ENCODE measurements around the gene ROBO1.
"Not testable (repeated sequence)": the region's sequence is repeated elsewhere in the genome, so short reads cannot be mapped to it uniquely, and the experiment has no call there.

The ROBO1 gene

DNA sequence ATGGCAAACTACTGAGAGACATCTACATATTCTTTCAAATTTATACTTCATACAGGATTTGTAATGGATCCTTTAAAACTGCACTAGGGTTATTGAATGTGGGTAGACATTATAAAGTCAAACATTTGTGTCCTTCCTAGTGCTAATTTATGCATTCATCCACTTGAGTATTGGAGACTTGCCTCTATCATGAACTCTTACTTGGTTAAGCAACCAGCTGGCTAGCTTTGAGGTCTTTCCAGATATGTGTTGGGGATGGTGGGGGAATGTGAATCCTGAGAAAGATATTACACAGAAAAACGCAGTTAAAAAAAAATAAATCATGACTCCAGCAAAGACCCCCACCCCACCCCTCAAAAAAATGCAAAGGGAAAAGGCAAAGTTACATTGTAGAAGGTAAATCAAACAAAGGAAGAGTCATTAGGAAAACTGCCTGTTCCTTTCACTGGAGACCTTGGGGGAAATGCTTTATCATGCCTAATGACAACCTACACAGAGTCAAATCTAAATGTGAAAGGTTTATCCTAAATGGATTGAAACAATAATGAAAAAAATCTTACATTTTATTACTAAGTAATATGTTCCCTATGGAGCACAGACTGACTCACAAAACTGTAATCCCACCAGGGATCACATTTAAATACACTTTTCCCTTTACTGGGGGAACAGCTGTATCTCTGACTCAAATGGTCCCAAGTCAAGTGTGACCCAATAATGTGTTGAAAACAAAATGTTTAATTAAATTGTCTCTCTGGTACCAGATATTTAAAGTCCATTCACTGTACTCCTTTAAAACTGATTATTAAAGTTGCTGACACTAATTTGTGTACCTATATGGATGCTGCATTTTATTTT lies 522.3 kb downstream of the ROBO1 start:
- no peak for DNase-seq (ENCODE audit: low read depth)

DNA sequence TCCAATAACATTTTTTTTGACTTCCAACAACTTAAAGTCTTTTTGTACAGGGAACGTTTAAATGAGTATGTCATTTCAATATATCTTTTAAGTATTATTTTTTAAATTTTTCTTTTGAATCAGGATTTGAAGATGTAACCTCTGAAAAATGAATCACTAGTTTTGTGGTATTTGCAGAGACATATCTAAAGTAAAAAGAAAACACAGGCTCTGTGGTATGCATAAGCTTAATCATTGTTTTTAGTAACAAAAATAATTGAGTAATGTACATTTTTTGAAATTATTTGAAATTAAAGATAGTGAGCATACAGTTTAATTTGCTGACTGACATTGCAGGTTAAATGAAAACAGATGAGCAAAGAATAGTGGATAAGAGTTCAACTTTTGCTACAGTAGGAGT lies 531.3 kb downstream of the ROBO1 start:
- DNase-seq (ENCODE audit: low read depth): no peak

DNA sequence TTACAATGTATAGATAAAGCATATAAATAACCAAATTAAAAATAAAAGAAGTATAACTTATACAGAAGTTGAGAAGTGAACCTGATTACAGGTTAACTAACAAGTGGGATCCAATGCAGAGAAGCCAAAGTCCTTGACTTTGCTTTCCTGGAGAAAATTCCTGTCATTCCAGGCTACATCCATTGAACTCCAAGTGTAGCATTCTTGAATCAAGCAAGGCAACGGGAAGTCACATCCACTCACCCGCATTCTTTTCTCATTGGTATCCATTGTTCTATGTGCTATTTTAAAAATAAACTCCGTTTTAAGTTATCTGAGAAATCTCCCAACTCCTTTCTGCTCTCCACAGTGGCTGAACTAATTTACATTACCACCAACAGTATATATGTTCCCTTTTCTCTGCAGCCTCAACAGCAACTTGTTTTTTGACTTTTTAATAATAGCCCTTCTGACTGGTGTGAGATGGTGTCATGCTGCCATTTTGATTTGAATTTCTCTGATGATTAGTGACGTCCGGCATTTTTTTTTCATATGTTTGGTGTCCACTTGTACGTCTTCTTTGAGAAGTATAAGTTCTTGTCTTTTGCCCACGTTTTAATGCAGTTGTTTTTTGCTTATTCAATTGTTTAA lies 534.3 kb downstream of the ROBO1 start:
- no peak for DNase-seq (ENCODE audit: low read depth)

DNA sequence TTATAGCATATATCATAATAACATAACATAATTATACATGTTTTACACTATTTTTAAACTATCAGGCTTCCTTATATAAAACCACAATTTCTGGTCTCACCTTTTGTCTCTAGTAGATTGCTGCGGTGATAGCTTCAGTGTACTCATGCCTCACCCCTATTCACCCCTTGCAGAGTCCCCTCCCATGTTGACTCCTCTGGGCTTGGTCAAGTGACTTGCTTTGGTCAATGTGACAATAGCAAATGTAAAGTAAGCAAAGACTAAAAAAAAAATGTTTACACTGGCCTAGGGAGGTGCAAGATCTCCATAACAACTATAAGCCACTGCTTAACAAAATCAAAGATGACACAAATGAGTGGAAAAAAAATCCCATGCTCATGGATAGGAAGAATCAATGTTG lies 537.5 kb downstream of the ROBO1 start:
- no peak for DNase-seq (ENCODE audit: low read depth)

DNA sequence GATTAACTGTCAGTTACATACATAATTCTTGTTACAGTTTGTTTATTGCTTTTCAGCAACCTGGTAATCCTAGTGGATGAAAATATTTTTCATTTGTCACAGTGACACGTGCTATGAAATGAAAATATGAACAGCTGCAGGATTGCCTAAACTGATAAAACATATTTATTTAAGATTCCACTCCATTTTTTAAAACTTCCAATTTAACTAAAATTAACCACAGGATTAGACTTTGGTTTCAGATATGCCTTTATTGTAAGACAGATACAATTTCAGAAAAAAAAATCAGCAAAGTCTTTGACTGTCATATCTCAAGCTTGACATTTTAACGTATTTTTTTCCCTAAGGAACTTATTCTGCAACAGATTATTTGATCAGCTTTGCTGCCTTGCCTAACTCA lies 550.7 kb downstream of the ROBO1 start:
- DNase-seq (ENCODE audit: low read depth): no peak

DNA sequence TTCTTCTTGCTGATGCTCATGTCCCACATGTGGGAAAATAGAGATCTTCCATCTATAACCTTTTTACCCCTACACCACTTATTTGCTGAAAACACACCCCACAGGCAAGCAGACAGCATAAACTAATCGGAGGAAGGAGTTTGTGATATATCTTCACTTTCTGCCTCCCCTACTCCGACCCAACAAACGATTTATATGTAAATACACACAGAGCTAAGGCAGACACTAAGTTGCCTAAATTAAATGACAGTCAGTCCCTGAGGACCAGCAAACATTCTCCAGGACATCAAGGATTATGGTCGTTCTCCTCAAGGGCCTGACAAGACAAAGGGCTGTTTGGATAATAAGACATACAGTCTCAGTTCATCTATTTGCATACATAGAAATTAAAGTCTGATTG lies 552.5 kb downstream of the ROBO1 start:
- DNase-seq (ENCODE audit: low read depth): no peak

DNA sequence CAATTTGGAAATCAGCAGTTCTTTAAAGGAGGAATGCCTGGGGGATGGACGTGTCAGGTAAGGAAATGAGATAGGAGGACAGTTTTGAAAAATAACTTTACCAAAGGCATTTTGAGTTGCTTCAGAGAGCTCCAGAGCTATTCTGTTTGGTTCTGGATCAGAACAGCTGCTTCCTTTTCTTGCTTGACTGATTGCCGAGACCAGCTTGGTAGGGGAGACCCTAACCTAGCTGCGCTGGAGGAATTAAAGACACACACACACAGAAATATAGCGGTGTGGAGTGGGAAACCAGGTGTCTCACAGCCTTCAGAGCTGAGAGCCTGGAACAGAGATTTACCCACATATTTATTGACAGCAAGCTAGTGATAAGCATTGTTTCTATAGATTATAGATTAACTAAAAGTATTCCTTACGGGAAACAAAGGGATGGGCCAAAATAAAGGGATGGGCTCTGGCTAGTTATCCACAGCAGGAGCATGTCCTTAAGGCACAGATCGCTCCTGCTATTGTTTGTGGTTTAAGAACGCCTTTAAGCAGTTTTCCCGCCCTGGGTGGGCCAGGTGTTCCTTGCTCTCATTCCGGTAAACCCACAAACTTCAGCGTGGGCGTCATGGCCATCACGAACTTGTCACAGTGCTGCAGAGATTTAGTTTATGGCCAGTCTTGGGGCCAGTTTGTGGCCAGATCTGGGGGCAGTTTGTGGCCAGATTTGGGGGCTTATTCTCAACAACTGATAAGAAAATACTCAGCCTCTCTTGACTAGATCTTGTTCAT lies 556.0 kb downstream of the ROBO1 start:
- no peak for DNase-seq (ENCODE audit: low read depth)

DNA sequence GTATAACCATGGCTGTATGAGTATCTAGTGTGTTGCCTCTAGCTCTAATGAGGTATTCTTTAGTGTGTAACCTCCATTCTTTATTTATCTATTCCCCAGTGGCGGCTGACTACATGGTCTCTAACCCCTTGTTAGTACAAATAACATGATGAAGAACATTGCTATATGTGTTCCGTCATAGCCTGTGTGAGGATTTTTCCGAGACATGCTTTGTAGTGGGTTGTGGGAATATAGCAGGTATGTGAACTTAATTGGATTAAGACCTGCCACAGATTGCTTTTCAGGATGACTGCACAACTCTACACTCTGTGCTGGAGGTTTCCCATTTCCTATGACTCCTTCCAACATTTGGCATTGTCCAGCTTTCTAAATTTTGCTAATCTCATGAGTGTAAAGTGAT lies 563.4 kb downstream of the ROBO1 start:
- DNase-seq (ENCODE audit: low read depth): no peak

DNA sequence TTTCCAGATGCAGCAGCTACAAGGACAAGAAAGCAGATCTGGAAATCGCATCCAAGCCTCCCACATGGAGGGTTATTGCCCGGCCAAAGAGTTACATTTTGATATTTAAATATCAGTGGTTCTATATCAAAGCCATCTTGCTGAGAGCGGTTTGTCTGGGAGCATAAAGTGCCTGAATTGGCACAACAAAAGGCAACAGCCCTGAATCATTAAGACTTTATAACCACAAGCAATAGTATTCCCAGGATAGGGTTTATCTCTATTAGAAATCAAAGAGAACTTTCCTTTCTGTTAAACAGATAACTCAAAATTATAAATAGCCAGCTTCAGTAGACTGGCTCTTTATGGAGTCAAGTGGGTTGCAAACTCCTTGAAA lies 564.7 kb downstream of the ROBO1 start:
- no peak for DNase-seq (ENCODE audit: low read depth)

DNA sequence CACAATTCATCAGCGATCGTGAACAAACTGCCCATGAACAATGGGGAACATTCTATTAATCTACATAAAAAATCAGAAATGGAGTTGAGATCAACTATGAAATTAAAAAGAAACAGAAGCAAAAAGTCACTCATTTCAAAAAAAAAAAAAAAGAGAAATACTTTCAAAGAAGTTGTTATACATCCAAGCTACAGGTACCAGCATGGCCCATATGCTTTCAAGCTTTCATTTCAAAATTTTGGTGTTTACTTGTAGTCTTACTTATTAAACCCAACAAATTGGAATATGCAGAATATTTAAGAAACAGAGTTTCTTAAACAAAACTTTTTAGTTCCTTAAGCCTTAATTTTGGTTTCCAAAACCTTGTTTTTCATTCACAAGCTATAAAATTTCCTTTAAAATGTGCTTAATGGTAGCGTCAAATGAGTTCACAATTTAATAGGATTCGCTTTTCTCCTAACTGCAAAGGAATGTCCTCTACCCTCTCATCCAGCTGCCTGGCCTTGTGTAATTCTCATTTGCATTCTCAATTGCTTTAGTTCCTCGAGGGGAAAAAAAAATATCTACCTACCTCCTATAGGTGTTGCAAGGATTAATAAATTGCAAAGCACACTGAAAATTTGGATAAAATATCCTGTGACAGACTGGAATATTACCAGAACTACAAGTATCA lies 565.2 kb downstream of the ROBO1 start:
- DNase-seq (ENCODE audit: low read depth): no peak

DNA sequence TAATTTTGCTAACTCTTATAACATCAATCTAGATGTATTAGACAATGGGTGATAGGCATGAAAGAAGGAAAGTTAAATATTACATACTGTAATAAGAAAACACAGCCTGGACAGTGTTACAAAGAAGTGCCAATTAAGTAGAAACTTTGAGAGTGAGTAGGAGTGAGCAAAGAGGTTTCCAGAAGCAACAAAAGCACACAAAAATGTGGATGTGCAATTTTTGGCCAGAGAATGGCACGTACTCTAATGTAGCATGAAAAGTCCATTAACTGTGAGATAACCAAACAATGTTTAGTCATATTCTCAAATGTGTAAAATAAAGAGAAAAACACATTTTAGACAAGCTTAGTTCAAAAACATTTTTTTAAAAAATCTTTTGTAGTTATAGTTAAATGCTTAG lies 567.3 kb downstream of the ROBO1 start:
- no peak for DNase-seq (ENCODE audit: low read depth)

DNA sequence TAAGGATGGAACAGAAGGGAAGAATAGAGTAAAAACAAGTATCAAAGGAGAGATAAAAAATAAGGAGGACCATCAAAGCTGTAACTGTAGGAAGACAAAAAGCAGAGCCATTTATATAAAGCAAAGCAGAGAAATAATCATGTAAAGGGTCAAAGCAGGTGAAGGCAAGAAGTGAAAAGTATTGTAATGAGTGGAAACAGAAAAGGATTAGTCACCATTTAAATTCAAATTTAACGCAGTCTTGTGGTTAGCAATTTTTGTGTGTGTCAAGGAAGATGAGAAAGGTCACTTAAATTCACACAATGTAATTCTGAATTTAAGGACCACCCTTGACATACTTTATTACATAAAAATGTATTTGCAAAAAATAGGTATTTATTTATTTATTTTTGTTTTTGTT lies 567.8 kb downstream of the ROBO1 start:
- DNase-seq (ENCODE audit: low read depth): no peak

DNA sequence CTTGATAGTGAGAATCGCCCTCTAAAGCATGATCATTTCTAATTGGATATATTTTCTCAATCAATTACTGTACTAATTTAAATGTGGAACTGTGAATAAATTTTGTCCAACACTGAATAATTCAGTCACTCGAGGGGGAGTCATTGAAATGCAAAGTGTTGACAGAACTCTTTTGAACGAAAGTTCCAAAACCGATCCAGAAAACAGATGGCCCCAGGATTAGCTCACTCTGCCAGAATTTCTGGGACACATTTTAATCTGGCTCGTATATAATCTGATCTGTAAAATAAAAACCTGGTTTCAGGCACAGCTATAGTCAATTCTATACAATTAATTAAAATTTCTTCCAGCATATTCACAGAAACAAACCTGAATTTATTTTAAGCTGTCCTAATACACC lies 580.4 kb downstream of the ROBO1 start:
- no peak for DNase-seq (ENCODE audit: low read depth)

DNA sequence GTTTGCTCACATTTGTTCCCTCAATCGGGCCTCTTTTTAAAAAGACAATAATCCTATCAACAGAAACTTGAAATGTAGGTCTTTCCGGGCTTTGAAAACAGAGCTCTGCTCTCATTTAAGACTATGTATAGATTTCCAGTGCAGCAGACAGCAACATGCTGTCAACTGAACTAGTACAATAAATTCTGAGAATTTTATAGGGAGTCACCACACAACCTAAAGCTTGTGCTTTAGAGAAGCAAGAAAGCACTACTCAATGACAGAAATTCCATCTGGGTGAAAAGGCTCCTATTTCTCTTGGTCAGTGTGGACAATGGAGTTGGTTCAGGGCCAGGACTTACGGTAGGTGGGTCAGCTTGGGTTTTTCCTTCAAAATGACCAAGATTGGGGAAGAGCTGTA lies 583.5 kb downstream of the ROBO1 start:
- no peak for DNase-seq (ENCODE audit: low read depth)

DNA sequence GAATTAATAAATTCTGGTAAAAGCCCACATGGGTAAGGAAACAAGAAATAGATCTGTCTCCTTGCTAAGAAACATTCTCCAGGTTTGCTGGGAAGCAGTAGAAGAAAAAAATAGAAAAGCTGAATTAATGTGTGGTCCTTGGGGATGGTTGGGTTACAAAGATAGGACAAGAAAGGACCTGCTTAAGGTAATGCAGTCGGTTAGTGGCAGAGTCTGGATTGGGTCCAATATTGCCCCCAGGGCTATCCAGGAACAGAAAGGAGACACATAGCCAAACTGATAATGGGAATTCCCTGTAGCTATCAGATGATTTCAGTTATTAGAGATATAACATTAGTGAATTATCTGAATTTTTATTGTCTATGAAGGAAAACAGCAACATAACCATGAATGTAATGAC lies 584.3 kb downstream of the ROBO1 start:
- DNase-seq (ENCODE audit: low read depth): no peak

DNA sequence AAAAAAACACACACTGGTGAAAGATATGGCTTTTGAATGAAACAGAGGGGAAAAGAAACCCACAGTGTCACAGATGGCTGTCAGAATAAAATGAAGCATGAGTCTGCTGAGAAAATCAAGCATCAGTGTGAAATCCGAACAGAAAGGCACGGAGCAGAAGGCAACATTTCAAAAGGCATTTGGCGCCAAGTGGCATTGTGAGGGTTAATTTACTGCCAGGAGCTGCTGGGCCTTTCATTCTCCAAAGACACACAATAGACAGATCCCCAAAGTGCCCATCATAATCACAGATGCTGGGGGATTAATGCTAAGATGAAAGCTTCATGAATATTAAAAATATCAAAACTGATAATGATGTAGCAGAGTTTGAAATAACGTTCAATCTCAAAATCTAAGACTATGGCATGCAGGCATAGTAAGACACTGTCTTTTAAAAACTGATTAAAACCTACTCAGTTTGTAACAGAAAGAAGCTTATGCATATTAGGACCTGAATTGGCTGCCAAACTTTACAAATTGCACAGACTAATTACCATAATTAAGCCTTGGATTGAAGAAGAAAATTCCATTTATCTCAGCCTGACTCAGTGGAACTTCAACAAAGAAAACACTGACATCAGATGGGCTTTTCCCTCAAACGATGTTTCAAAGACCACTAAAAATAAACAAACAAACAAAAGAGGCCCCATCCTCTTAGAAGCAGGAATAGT lies 589.2 kb downstream of the ROBO1 start:
- no peak for DNase-seq (ENCODE audit: low read depth)

DNA sequence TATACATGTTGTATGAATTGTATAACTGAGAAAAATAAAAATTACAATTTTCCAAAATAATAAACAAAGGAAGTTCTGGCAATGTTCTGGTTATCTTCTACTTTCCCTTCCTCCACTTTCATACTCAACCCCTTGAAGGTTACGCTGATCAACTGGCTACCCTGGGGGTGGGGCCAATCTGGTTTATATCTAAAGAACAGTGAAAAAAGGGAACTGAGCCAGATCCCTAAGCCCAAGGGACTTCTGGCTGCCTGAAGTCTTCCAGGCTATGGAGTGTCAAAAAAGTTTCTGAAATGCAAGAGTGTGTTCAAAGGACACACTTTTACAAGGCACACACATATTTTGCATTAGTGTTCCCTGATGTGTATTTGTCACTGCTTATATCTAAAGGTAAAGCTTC lies 591.9 kb downstream of the ROBO1 start:
- DNase-seq (ENCODE audit: low read depth): no peak

DNA sequence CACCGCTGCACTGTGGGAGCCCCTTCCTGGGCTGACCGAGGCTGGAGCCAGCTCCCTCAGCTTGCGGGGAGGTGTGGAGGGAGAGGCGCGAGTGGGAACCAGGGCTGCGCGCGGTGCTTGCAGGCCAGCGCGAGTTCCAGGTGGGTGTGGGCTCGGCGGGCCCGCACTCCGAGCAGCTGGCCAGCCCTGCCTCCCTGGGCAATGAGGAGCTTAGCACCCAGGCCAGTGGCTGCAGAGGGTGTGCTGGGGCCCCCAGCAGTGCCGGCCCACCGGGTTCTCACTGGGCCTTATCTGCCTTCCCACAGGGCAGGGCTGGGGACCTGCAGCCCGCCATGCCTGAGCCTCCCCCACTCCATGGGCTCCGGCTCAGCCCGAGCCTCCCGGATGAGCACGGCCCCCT lies 594.5 kb downstream of the ROBO1 start:
- not testable (repeated sequence) for DNase-seq (ENCODE audit: low read depth)

DNA sequence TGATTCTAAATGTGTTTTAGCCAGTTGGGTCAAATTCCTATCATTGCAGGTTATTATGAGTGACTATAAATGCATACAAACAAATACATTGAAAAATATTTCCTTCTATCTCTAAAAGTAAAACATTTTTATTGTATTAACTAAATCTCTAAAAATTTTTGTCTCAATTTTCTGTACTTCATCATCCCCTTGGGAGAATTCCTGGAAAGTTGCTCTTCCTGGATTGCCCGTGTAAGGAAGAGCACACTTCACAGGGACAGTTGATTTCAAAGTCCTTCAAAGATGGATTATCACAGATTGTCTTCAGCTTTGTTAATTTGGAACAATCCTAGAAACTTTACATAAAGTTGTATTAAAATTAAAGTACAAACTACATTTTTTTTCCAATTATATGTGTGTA lies 595.6 kb downstream of the ROBO1 start:
- DNase-seq (ENCODE audit: low read depth): no peak

DNA sequence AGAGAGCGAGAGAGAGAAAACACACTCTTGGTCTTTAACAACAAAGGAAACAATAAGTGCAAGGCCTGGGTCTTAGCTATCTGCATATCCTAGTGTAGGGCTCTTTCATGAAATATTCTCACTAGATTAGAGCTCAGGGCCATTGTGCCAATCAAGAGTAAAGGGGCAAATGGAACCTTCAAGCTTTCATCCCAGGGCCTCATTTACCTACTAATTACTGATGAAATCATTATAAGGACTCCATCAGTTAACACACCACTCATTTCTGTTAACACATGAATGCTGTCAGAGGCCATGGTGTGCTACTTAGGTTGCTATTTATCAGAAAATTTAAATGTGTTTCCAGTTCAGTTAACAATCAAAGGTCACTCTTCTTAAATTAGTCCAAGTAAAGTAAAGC lies 597.8 kb downstream of the ROBO1 start:
- DNase-seq (ENCODE audit: low read depth): no peak

DNA sequence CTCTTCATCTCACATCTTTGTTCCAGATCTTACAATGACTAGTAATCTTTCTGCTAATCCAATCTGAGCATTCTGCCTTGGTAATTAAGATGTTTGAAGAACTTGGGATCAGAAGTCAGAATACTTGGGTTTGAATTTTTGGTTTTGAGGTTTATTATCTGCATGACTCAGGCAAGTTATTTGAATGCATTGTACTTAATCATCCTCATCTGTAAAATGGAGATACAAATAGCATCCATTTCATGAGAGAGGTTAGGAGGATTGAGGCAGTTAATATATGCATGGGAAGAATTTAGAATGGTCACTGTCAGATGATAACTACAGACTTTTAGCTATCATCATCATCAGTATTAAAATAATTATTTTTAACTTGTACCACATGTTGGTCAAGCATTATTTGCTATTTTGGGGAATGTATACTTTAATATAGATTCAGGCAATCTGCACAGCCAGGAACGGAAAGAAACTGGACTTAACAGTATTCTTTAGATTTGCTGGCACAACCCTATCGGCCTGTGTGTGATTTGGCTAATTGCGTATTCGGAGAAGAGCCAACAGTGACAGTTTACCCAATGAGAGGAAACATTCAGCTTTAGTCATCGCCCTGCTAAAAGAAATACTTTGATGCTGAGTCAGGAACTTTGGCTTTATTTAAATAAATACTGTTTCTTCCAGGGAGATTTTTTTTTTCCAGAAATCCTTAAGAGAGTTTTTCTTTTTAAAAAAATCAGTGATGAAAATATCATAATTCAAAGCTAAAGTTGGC lies 600.0 kb downstream of the ROBO1 start:
- DNase-seq (ENCODE audit: low read depth): no peak
